HepG2 (cell line): ENCODE measurements around the gene TXNRD2. TPM values are rescaled to one million over a fixed set of nuclear protein-coding genes. Genes with fewer than 3 reads are reported as not detected.

ENCODE experiments used
- ATAD3A ChIP-seq: sonication (generic); formaldehyde crosslinking; IDR thresholded peaks from 2 replicates; pipeline ENCODE4 v1.4.0; 2020; ENCODE audit warnings: missing genetic modification reagents
- ETV5 ChIP-seq: IDR thresholded peaks from 2 replicates; pipeline ENCODE4 v1.6.1; 2018; ENCODE audit warnings: missing biosample characterization, missing genetic modification reagents, inconsistent platforms, borderline replicate concordance
- FOSL1 ChIP-seq: sonication (generic); formaldehyde crosslinking; IDR thresholded peaks from 2 replicates; pipeline ENCODE4 v1.9.0; 2021; ENCODE audit warnings: missing genetic modification reagents, borderline replicate concordance
- JUND ChIP-seq: sonication (generic); formaldehyde crosslinking; IDR thresholded peaks from 2 replicates; pipeline ENCODE4 v1.8.0; 2022; ENCODE audit warnings: mild to moderate bottlenecking, missing genetic modification reagents
- KDM1A ChIP-seq: IDR thresholded peaks from 2 replicates; pipeline ENCODE4 v1.6.1; 2016; ENCODE audit warnings: missing compliant biosample characterization
- LCORL ChIP-seq, 2 experiments: fragments of 450-650 bp in 1 of 2; sonication (generic) in 1 of 2; formaldehyde crosslinking in 1 of 2; IDR thresholded peaks; 2 replicates each; pipeline versions ENCODE4 v1.5.0 to v1.6.1; 2017 to 2020; ENCODE audit warnings: antibody characterized with exemption in 1 of 2, missing genetic modification reagents in 1 of 2
- MAX ChIP-seq: IDR thresholded peaks from 2 replicates; pipeline ENCODE4 v1.6.1; 2012; ENCODE audit warnings: inconsistent platforms
- MLXIP ChIP-seq: sonication (generic); formaldehyde crosslinking; IDR thresholded peaks from 2 replicates; pipeline ENCODE4 v1.9.0; 2021; ENCODE audit warnings: missing genetic modification reagents, borderline replicate concordance
- NFE2 ChIP-seq: sonication (generic); formaldehyde crosslinking; IDR thresholded peaks from 2 replicates; pipeline ENCODE4 v1.4.0; 2020; ENCODE audit warnings: missing genetic modification reagents
- NFYC ChIP-seq: IDR thresholded peaks from 2 replicates; pipeline ENCODE4 v1.6.1; 2016; ENCODE audit warnings: missing genetic modification reagents, missing compliant biosample characterization
- PHF8 ChIP-seq: sonication (generic); formaldehyde crosslinking; IDR thresholded peaks from 2 replicates; pipeline ENCODE4 v1.5.0; 2020; ENCODE audit warnings: missing genetic modification reagents
- POLR2G ChIP-seq: fragments of 200-400 bp; formaldehyde crosslinking; IDR thresholded peaks from 2 replicates; pipeline ENCODE4 v1.6.1; 2018; ENCODE audit warnings: mild to moderate bottlenecking, low read depth, low read length, moderate library complexity
- PTBP1 ChIP-seq: fragments of 200-400 bp; formaldehyde crosslinking; IDR thresholded peaks from 2 replicates; pipeline ENCODE4 v1.6.1; 2018; ENCODE audit warnings: low read length, low read depth; ENCODE audit not compliant: poor library complexity, severe bottlenecking
- SMAD3 ChIP-seq: sonication (generic); formaldehyde crosslinking; IDR thresholded peaks from 2 replicates; pipeline ENCODE4 v1.4.0; 2020; ENCODE audit warnings: missing genetic modification reagents
- SNRNP70 ChIP-seq: fragments of 200-400 bp; formaldehyde crosslinking; IDR thresholded peaks from 2 replicates; pipeline ENCODE4 v1.6.1; 2017; ENCODE audit warnings: mild to moderate bottlenecking, low read depth, low read length, moderate library complexity
- TFDP1 ChIP-seq: IDR thresholded peaks from 2 replicates; pipeline ENCODE4 v1.6.1; 2016; ENCODE audit warnings: missing compliant biosample characterization, missing genetic modification reagents, borderline replicate concordance
- XRCC5 ChIP-seq: fragments of 200-400 bp; formaldehyde crosslinking; optimal IDR thresholded peaks from 2 replicates; pipeline ENCODE3; 2017; ENCODE audit warnings: mild to moderate bottlenecking, low read length
- ZFP1 ChIP-seq: IDR thresholded peaks from 2 replicates; pipeline ENCODE4 v1.6.1; 2016
- ZNF337 ChIP-seq: sonication (generic); formaldehyde crosslinking; IDR thresholded peaks from 2 replicates; pipeline ENCODE4 v1.5.1; 2020; ENCODE audit warnings: missing genetic modification reagents, low read depth, mild to moderate bottlenecking, borderline replicate concordance
- ZNF451 ChIP-seq: sonication (generic); formaldehyde crosslinking; IDR thresholded peaks from 2 replicates; pipeline ENCODE4 v1.5.0; 2020; ENCODE audit warnings: mild to moderate bottlenecking, missing genetic modification reagents
- ZNF615 ChIP-seq: sonication (generic); formaldehyde crosslinking; IDR thresholded peaks from 2 replicates; pipeline ENCODE4 v1.5.0; 2020; ENCODE audit warnings: mild to moderate bottlenecking, missing genetic modification reagents, borderline replicate concordance
- ZNF772 ChIP-seq: sonication (generic); formaldehyde crosslinking; IDR thresholded peaks from 2 replicates; pipeline ENCODE4 v1.5.0; 2020; ENCODE audit warnings: mild to moderate bottlenecking, missing genetic modification reagents
- ZNF776 ChIP-seq: sonication (generic); formaldehyde crosslinking; IDR thresholded peaks from 2 replicates; pipeline ENCODE4 v1.4.0; 2020; ENCODE audit warnings: mild to moderate bottlenecking, missing genetic modification reagents
- ZNF782 ChIP-seq: sonication (generic); formaldehyde crosslinking; IDR thresholded peaks from 2 replicates; pipeline ENCODE4 v1.4.0; 2020; ENCODE audit warnings: missing genetic modification reagents, mild to moderate bottlenecking, borderline replicate concordance
- ZNF790 ChIP-seq: sonication (generic); formaldehyde crosslinking; IDR thresholded peaks from 2 replicates; pipeline ENCODE4 v1.8.0; 2022; ENCODE audit warnings: missing genetic modification reagents, mild to moderate bottlenecking, borderline replicate concordance
- ZSCAN25 ChIP-seq: sonication (generic); formaldehyde crosslinking; IDR thresholded peaks from 2 replicates; pipeline ENCODE4 v1.8.0; 2022; ENCODE audit warnings: mild to moderate bottlenecking, missing genetic modification reagents
- ZSCAN9 ChIP-seq: IDR thresholded peaks from 2 replicates; pipeline ENCODE4 v1.6.1; 2016; ENCODE audit warnings: borderline replicate concordance
- polyA plus RNA-seq, 8 experiments: library from polyadenylated mRNA; depleted of rRNA in 3 of 8; stranded (reverse) in 7 of 8; unstranded in 1 of 8; fragments of >200 nt; fragmentation: Illumina TruSeq in 4 of 8; extraction: Trizol in 4 of 8; gene quantifications; 2 replicates each; pipeline versions ENCODE4 v1.2.1 to v1.2.3, GENCODE V29; 2011 to 2016; ENCODE audit warnings: low read depth in 4 of 8, missing spikeins in 1 of 8, mixed read lengths in 1 of 8; ENCODE audit not compliant: insufficient read depth in 1 of 8
- total RNA-seq, 5 experiments: library from RNA; depleted of rRNA; stranded (reverse); fragments of >200 nt; fragmentation: Illumina TruSeq; extraction: Trizol; gene quantifications; 2 replicates each; pipeline ENCODE4 v1.2.3, GENCODE V29; 2016; ENCODE audit warnings: low read depth in 1 of 5

TXNRD2 gene
- total and polyA plus RNA-seq, 2 of the 13 experiments (the other 11 are each of a cell fraction or from before 2014, with no cell fraction given), result 17.5 to 18.6 TPM

GRCh38 chr22:19880786-19881569 is 60.6 kb downstream of the TXNRD2 start (continued):
- TF ChIP-seq POLR2G (no peak), PTBP1 (no peak), KDM1A (CRISPR knock-in tag) (peak; percentile 51; the same call in 1 of the 2 replicates), ETV5 (CRISPR knock-in tag) (peak; percentile 86; the same call in 1 of the 2 replicates), PHF8 (CRISPR knock-in tag) (no peak), NFYC (no peak), ZFP1 (CRISPR knock-in tag) (peak; percentile 65; the same call in 1 of the 2 replicates), MAX (peak; percentile 46; the same call in 1 of the 2 replicates), TFDP1 (no peak), ZNF776 (CRISPR knock-in tag) (no peak), SMAD3 (peak; percentile 73; the same call in 1 of the 2 replicates), ZNF451 (CRISPR knock-in tag) (no peak), ZNF790 (CRISPR knock-in tag) (no peak), ZNF615 (CRISPR knock-in tag) (no peak), ZSCAN25 (CRISPR knock-in tag) (no peak), XRCC5 (peak; percentile 22), ZSCAN9 (CRISPR knock-in tag) (no peak; the same call in 1 of the 2 replicates), JUND (peak; percentile 96), ZNF337 (CRISPR knock-in tag) (no peak), ZNF772 (CRISPR knock-in tag) (peak; percentile 64; the same call in 1 of the 2 replicates), LCORL (IDR thresholded peaks at IDR 0.05) (no peak), LCORL (CRISPR knock-in tag; IDR thresholded peaks at IDR 0.05) (peak; percentile 96), ZNF782 (CRISPR knock-in tag) (no peak), SNRNP70 (no peak), NFE2 (CRISPR knock-in tag) (no peak), FOSL1 (CRISPR knock-in tag) (peak; percentile 96), ATAD3A (CRISPR knock-in tag) (no peak), MLXIP (CRISPR knock-in tag) (no peak)
